Hindlimb muscle (tissue), 1 donor: ENCODE results near the gene LTBP4. TPM values are rescaled to one million over a fixed set of nuclear protein-coding genes. Genes with fewer than 3 reads are reported as not detected.
"Not testable (repeated sequence)": the region's sequence is repeated elsewhere in the genome, so short reads cannot be mapped to it uniquely, and the experiment has no call there.

Experiments
- DNase-seq: peaks from one replicate; pipeline ENCODE4 v3.0.0-alpha.2; 2013
- polyA plus RNA-seq: library from polyadenylated mRNA; unstranded; fragments of 120-200 nt; gene quantifications from one replicate; pipeline ENCODE4 v1.2.1, GENCODE V29; 2013; ENCODE audit not compliant: insufficient read length

The LTBP4 gene
- polyA plus RNA-seq, 1 donor: 297 TPM

DNA sequence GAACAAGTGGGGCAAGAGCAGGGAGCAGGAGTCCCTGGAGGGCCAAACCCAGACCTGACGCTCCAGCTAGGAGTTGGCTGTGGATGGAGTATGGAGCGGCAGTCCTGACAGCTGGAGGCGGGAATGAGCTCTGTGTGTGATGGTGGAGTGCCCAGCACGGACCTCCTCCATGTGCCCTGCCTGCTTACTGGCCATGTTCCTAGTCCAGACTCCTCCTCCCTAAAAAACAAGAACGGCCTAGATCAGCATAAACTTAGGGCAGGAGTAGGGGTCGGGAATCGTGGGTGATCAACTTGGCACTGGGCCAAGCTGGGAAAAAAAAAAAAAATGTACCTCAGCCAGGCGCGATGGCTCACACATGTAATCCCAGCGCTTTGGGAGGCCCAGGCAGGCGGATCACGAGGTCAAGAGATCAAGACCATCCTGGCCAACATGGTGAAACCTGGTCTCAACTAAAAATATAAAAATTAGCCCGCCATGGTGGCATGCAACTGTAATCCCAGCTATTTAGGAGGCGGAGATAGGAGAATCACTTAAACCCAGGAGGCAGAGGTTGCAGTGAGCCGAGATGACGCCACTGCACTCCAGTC is 29.5 kb downstream of the LTBP4 start:
- DNase-seq: no peak

DNA sequence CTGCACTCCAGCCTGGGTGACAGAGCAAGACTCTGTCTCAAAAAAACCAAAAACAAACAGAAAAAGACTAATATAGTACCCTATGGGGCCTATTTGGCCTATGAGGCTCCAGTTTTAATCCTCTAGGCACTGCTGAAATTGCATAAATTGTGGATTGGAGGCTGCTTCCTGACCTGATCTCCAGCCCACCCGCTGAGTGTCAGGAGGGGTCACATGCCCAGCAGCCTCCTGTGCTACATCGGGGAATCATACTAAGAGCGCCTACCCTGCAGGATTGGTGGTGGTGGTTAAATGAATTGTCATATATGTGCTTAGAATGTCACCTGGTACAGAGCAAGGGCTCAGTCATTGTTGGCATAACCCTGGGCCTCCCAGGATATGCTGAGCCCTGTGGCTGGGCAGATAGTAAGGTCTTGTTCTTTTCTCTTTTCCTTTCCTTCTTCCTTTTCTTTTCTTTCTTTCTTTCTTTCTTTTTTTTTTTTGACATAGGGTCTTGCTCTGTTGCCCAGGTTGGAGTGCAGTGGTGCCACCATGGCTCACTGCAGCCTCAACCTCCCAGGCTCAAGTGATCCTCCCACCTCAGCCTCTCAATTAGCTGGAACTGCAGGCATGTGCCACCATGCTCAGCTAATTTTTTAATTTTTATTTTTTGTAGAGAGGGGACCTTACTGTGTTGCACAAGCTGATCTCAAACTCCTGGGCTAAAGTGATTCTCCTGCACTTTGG is 31.3 kb downstream of the LTBP4 start:
- DNase-seq: no peak

- no peak for DNase-seq
These were observed 32.0 kb downstream of the LTBP4 start for GRCh38 chr19:40633207-40633606.

- DNase-seq: no peak
These were observed 37.2 kb downstream of the LTBP4 start for GRCh38 chr19:40638327-40638726.

DNA sequence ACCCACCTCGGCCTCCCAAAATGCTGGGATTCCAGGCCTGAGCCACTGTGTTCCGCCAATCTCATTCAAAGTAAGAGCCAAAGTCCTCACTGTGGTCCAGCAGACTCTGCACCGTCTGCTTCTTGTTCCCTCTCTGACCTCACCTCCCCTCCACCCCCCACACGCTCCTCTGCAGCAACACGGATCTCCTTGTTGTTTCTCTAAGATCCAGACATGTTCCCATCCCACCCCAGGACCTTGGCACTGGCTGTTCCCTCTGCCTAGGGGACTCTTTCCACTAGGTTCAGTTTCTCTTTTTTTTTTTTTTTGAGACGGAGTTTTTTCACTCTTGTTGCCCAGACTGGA is 38.4 kb downstream of the LTBP4 start:
- no peak for DNase-seq

- no peak for DNase-seq
These were observed 39.6 kb downstream of the LTBP4 start for GRCh38 chr19:40640744-40641143.

GRCh38 chr19:40641281-40641680 is 40.1 kb downstream of the LTBP4 start:
- no peak for DNase-seq

DNA sequence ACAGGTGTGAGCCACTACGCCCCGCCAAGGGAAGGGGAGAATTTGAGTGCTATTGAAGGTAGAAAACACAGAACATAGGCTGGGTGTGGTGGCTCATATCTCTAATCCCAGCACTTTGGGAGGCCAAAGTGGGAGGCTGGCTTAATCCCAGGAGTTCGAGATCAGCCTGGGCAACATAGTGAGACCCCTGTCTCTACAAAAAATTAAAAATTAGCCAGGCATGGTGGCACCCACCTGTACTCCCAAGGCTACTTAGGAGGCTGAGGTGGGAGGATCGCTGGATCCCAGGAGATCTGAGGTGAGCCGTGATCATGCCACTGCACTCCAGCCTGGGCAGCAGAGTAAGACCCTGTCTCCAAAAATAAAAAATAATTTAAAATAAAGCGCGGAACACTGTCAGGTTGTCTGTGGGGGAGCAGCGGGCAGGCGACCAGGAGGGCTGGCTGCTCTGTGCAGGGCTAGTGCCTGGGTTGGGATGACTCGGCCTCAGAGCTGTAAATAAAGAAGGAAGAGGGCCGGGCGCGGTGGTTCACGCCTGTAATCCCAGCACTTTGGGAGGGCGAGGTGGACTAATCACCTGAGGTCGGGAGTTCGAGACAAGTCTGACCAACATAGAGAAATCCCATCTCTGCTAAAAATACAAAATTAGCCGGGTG is 41.0 kb downstream of the LTBP4 start:
- no peak for DNase-seq

GRCh38 chr19:40642757-40643305 is 41.7 kb downstream of the LTBP4 start:
- no peak for DNase-seq

GRCh38 chr19:40646743-40647254 is 45.6 kb downstream of the LTBP4 start:
- DNase-seq: no peak

GRCh38 chr19:40649903-40650675 is 48.9 kb downstream of the LTBP4 start:
- DNase-seq: not testable (repeated sequence)

DNA sequence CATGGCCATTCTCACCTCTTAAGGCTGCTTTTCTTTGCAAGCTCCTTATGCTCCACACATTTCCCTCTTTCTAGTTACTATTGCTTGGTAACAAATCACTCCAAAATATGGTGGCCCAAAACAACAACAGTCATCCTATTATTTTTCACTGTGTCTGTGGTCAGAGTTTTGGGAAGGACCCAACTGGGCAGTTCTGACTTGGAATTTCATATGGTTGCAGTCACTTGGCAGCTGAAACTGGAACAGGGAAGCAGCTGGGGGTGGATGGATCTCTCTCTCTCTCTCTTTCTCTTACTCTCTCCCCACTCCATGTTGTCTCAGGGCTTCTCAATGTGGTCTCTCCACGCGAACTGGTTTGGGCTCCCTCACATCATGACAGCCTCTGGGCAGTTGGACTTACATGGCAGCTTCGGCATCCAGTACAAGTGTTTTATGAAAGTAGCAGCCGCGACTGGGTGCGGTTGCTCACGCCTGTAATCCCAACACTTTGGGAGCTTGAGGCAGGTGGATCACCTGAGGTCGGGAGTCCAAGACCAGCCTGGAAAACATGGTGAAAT is 49.7 kb downstream of the LTBP4 start:
- DNase-seq: no peak

- not testable (repeated sequence) for DNase-seq
These were observed 51.1 kb downstream of the LTBP4 start for GRCh38 chr19:40652303-40652702.

DNA sequence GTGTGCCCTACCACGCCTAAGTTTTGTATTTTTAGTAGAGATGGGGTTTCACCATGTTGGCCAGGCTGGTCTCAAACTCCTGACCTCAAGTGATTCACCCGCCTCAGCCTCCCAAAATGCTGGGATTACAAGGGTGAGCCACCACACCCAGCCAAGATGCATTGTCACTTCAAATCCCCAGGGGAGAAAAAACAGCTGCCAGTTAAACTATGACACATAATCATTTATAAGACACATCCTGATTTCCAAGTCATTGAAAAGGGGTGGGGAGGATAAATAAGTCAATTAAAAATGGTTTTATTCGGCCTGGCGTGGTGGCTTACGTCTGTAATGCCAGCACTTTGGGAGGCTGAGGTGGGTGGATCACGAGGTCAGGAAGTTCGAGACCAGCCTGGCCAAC is 54.5 kb downstream of the LTBP4 start:
- DNase-seq: not testable (repeated sequence)

DNA sequence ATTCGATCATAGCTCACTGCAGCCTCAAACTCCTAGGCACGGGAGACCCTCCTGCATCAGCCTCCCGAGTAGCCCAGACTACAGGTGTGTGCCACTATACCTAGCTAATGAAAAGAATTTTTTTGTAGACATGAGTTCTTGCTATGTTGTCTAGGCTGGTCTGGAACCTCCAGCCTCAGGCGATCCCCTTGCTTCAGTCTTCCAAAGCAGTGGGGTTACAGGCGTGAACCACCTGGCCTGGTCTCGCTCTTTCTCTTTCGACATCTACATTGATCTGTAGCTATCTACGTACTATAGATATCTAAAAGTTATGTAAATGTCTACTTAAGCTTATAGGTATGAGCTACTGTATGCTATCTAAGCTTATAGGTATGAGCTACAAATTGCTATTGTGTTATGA is 56.9 kb downstream of the LTBP4 start:
- DNase-seq: no peak

- no peak for DNase-seq
These were observed 57.9 kb downstream of the LTBP4 start for GRCh38 chr19:40659116-40659515.

- DNase-seq: no peak
These were observed 58.4 kb downstream of the LTBP4 start for GRCh38 chr19:40659566-40659965.

DNA sequence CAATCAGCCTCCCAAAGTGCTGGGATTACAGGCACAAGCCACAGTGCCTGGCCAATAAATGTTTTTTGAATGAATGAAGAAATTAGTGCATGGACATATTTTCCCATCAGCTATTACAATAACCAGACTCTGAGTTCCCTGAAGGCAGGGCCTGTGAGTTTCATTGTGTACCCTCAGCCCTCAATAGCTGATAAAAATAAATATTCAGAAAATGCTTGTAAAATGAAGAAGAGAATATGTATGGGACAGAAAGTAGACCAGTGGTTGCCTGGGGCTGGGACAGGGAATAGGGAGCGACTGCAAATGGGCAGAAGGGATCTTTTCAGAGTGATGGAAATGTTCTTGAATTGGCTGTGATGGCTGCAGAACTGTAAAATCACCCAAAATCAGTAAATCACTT is 60.4 kb downstream of the LTBP4 start:
- DNase-seq: no peak

- peak; percentile 93 for DNase-seq
These were observed 61.9 kb downstream of the LTBP4 start for GRCh38 chr19:40662925-40663694.

DNA sequence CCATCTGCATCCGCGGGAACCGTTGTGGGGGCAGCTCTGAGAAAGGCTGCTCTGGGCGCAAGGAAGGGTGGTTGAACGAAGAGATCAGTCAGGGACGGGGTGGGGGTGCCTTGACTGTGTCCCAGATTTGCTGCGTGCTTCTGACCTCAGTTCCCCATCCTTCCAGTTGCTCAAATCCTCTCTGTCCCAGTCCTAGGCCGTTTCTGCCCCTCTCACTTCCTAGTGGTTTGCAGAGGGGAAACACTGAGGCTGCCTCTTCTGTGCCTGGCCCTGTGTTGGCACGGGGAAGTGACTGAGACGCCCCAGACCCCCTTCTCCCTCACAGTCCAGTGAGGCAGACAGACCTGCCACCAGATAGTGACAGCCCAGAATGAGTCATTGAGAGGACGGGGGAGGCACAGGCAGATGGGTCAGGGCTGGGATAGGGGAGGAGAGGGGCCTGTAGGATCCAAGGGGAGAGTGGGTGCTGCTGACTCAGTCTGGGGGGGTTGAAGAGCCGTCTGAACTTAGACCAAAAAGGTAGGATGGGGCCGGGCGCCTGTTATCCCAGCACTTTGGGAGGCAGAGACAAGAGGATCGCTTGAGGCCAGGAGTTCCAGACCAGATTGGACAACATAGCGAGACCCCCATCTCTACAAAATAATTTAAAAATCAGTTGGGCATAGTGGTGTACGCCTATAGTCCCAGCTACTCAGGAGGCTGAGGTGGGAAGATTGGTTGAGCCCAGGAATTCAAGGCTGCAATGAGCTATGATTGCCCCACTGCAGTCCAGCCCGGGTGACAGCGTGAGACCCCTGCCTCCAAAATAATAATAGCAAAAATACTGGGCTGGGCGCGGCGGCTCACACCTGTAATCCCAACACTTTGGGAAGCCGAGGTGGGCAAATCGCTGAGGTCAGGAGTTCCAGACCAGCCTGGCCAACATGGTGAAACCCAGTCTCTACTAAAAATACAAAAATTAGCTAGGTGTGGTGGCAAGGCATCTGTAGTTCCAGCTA is 62.8 kb downstream of the LTBP4 start:
- DNase-seq: no peak
